ENCODE measurements around the gene GFPT2. TPM values are rescaled to one million over a fixed set of nuclear protein-coding genes. Genes with fewer than 3 reads are reported as not detected.

GFPT2 gene
- total and polyA plus RNA-seq, 2 of the 8 experiments (the other 6 are each of a cell fraction or from before 2014, with no cell fraction given): 83.7 to 143 TPM

DNA sequence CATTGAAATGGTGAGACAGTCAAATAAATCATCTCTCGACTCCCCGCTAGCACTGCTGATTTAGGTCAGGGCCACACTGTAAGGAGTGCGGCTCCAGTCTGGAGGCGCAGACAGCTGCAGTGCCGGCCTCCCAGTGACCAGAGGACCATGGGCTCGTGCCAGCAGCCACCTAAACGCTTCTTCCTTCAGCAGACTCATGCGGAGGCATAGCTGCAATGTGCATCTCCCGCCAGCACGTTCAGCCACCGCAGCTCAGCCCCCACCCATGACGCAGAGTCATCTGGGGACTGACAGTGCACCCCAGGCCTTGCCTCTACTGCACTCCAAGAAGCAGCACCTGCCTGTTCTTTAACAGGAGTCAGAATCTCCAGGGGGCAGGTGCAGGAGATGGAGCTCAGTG is 47.7 kb downstream of the GFPT2 start (continued):
- no peak for TF ChIP-seq SAP30 (IDR thresholded peaks at IDR 0.05; ENCODE audit: insufficient read depth, insufficient replicate concordance, low read length)
- TF ChIP-seq, protein P1, sequence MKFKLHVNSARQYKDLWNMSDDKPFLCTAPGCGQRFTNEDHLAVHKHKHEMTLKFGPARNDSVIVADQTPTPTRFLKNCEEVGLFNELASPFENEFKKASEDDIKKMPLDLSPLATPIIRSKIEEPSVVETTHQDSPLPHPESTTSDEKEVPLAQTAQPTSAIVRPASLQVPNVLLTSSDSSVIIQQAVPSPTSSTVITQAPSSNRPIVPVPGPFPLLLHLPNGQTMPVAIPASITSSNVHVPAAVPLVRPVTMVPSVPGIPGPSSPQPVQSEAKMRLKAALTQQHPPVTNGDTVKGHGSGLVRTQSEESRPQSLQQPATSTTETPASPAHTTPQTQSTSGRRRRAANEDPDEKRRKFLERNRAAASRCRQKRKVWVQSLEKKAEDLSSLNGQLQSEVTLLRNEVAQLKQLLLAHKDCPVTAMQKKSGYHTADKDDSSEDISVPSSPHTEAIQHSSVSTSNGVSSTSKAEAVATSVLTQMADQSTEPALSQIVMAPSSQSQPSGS (IDR thresholded peaks at IDR 0.05; ENCODE audit: low read length): no peak
- TF ChIP-seq PHF8 (conservative IDR thresholded peaks at IDR 0.05; ENCODE audit: low read depth, low read length): no peak
- no peak for TF ChIP-seq SP1 (IDR thresholded peaks at IDR 0.05; ENCODE audit: low read depth, low read length)
- no peak for TF ChIP-seq RXRA (IDR thresholded peaks at IDR 0.05; ENCODE audit: insufficient read depth, low read depth, low read length)
- no peak for TF ChIP-seq HDAC6 (IDR thresholded peaks at IDR 0.05; ENCODE audit: low read depth, low read length)
- no peak for TF ChIP-seq CTCF (IDR thresholded peaks at IDR 0.05; ENCODE audit: control extremely low read depth in 1 of 3, insufficient read depth in 1 of 3, low read depth in 1 of 3, low read length in 3 of 3)
- TF ChIP-seq GABPA (IDR thresholded peaks at IDR 0.05; ENCODE audit: borderline replicate concordance, insufficient read depth, low read length): no peak

Data from H1 (cell line).